CD4-positive, alpha-beta T cell (primary cell): ENCODE results near the gene MILR1. TPM values are rescaled to one million over a fixed set of nuclear protein-coding genes. Genes with fewer than 3 reads are reported as not detected.

Source experiments
- ATAC-seq: fragments of 200-7000 bp; cut with Tn5 transposase; one replicate; pipeline ENCODE4 v1.10.0; 2022; ENCODE audit warnings: mild to moderate bottlenecking; ENCODE audit not compliant: poor library complexity
- CTCF ChIA-PET: fragments of 350-600 bp; sonication (Branson Sonifier 250); formaldehyde crosslinking; loops from one replicate; lab custom pipeline; 2021; ENCODE audit warnings: antibody characterized with exemption, inconsistent platforms; lab: Charles Lee
- POLR2A ChIA-PET: fragments of 350-600 bp; sonication (Branson Sonifier 250); formaldehyde crosslinking; loops from one replicate; lab custom pipeline; 2021; ENCODE audit warnings: antibody characterized with exemption, inconsistent platforms; lab: Charles Lee
- DNase-seq, 14 experiments: peaks; one replicate each; pipeline ENCODE4 v3.0.0-alpha.2; 2013 to 2020; ENCODE audit warnings: mixed read lengths in 2 of 14
- H3K27ac ChIP-seq, 2 donors: one replicate each; pipeline versions ENCODE4 v1.5.1 to v1.7.0; 2013; ENCODE audit warnings: low read length in 2 of 2, low read depth in 1 of 2, mild to moderate bottlenecking in 1 of 2
- H3K27me3 ChIP-seq, 2 experiments: 1 replicate in 1 of 2; 2 replicates in 1 of 2; pipeline versions ENCODE4 v1.6.1 to v1.7.0; 2013; ENCODE audit warnings: low read length in 2 of 2, control low read depth in 1 of 2, mild to moderate bottlenecking in 1 of 2, moderate library complexity in 1 of 2; ENCODE audit not compliant: insufficient read depth in 2 of 2, control insufficient read depth in 1 of 2
- H3K36me3 ChIP-seq: one replicate; pipeline ENCODE4 v1.6.1; 2013; ENCODE audit warnings: low read length, control low read depth; ENCODE audit not compliant: insufficient read depth
- H3K4me1 ChIP-seq: one replicate; pipeline ENCODE4 v1.6.1; 2013; ENCODE audit warnings: low read length, control low read depth; ENCODE audit not compliant: insufficient read depth
- H3K4me3 ChIP-seq: one replicate; pipeline ENCODE4 v1.5.1; 2013; ENCODE audit warnings: mild to moderate bottlenecking, low read length, moderate library complexity
- H3K9me3 ChIP-seq, 2 experiments: 1 replicate in 1 of 2; 2 replicates in 1 of 2; pipeline versions ENCODE4 v1.6.1 to v1.7.0; 2013; ENCODE audit warnings: low read length in 2 of 2, mild to moderate bottlenecking in 2 of 2, control low read depth in 1 of 2, moderate library complexity in 1 of 2; ENCODE audit not compliant: control insufficient read depth in 1 of 2, insufficient read depth in 1 of 2
- H3K27ac Mint-ChIP-seq: one replicate; pipeline ENCODE4 v1.8.0; 2020; ENCODE audit warnings: mixed read lengths
- H3K27me3 Mint-ChIP-seq: one replicate; pipeline ENCODE4 v1.8.0; 2021; ENCODE audit warnings: mixed read lengths
- H3K36me3 Mint-ChIP-seq: one replicate; pipeline ENCODE4 v1.8.0; 2021; ENCODE audit warnings: low read depth, mixed read lengths
- H3K4me1 Mint-ChIP-seq: one replicate; pipeline ENCODE4 v1.8.0; 2021; ENCODE audit warnings: low read depth, mixed read lengths
- H3K4me3 Mint-ChIP-seq: one replicate; pipeline ENCODE4 v1.8.0; 2020; ENCODE audit warnings: mild to moderate bottlenecking, mixed read lengths
- H3K9me3 Mint-ChIP-seq: one replicate; pipeline ENCODE4 v1.8.0; 2020; ENCODE audit warnings: mixed read lengths
- intact Hi-C, 2 experiments: fragments of 100-400 bp; cut with DNase I in 1 of 2; cut with micrococcal nuclease in 1 of 2; formaldehyde crosslinking; loops; one replicate each; pipeline versions ENCODE4 v1.15.1 to v1.9.0; 2023 to 2025; cut with DNase I, micrococcal nuclease
- total RNA-seq, 174 experiments: library from RNA in 2 of 174; stranded (reverse) in 2 of 174; gene quantifications; one replicate each; pipeline ENCODE4 v1.2.3 and lab custom pipeline; 2021 to 2026
- TF ChIP-seq, protein P1 (sequence below): fragments of 200-600 bp; IDR thresholded peaks from one replicate; pipeline ENCODE4 v1.8.0; 2022; ENCODE audit warnings: antibody characterized with exemption, mild to moderate bottlenecking

The MILR1 gene
- total RNA-seq, 2 experiments from 2014 or later: 0.30 TPM; not detected in 1

DNA sequence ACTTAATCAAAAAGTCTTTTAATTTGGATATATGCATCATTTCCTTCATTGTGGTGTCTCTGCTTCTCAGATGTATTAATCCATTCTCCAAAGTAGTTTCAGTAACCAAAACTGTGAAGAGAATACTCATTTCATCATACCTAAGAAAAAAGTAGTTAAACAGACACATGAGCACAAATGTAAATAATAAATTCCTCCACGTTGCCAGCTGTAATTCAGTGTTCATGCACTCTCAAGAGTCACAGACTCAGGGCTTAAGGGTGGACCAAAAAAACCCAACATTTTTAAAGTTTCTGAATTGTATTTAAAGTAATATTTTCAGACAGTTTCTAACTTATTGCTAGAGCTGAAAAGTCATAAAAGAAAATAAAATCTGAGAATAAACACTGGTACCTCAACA is 28.9 kb downstream of the MILR1 start:
- no peaks in the 10 kb centered on the region for H3K27me3 Mint-ChIP-seq
- no peaks in the 10 kb centered on the region for H3K9me3 Mint-ChIP-seq
- Histone ChIP-seq H3K9me3 (no peaks in the 10 kb centered on the region), H3K27me3 (no peaks in the 10 kb centered on the region), H3K36me3 (peaks cover 27% of the 10 kb centered on the region), H3K4me3 (no peak overlapping the region), H3K27ac (no peak overlapping the region), H3K4me1 (no peaks in the 10 kb centered on the region)
- DNase-seq: no peak
- TF ChIP-seq, protein P1, sequence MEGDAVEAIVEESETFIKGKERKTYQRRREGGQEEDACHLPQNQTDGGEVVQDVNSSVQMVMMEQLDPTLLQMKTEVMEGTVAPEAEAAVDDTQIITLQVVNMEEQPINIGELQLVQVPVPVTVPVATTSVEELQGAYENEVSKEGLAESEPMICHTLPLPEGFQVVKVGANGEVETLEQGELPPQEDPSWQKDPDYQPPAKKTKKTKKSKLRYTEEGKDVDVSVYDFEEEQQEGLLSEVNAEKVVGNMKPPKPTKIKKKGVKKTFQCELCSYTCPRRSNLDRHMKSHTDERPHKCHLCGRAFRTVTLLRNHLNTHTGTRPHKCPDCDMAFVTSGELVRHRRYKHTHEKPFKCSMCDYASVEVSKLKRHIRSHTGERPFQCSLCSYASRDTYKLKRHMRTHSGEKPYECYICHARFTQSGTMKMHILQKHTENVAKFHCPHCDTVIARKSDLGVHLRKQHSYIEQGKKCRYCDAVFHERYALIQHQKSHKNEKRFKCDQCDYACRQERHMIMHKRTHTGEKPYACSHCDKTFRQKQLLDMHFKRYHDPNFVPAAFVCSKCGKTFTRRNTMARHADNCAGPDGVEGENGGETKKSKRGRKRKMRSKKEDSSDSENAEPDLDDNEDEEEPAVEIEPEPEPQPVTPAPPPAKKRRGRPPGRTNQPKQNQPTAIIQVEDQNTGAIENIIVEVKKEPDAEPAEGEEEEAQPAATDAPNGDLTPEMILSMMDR: no peak
- ChIA-PET POLR2A (interaction anchor here (2.1 kb wide), 1 partner anchor 29 kb away, joined by 7 read pairs; the partner anchor contains the start of genes CEP95 and DDX5), CTCF (interaction anchor here (0.8 kb wide), 1 partner anchor 57 kb away, joined by 3 read pairs; no protein-coding TSS in a partner anchor)
- intact Hi-C loops: no loop called here
- H3K36me3 Mint-ChIP-seq: peaks cover 38% of the 10 kb centered on the region
- H3K4me1 Mint-ChIP-seq: peaks cover 4% of the 10 kb centered on the region
- no peak overlapping the region for H3K4me3 Mint-ChIP-seq
- no peak for ATAC-seq
- H3K27ac Mint-ChIP-seq: no peak overlapping the region

DNA sequence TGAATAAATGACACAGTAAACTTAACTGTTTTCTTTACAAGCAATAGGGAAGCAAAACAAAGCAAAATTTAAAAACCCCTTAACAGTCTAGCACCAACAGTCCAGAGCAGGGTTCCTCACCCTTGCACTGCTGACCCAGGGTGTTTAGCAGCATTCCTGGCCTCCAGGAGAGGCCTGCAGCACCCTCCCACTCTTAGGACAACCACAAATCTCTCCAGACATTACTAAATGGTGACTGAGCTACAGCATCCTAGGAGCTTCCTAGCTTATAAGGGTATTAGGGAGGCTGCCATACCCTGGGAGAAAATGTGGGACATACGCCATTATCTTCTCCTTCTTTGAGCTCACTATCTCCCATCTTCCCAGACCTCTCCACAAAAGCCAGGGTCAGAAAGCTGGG is 32.0 kb downstream of the MILR1 start:
- Mint-ChIP-seq H3K27ac (no peak overlapping the region), H3K4me3 (no peak overlapping the region), H3K27me3 (no peaks in the 10 kb centered on the region), H3K4me1 (peaks cover 17% of the 10 kb centered on the region), H3K36me3 (peaks cover 69% of the 10 kb centered on the region), H3K9me3 (no peaks in the 10 kb centered on the region)
- ChIA-PET POLR2A (no interaction called here), CTCF (no interaction called here)
- TF ChIP-seq, protein P1: no peak
- Histone ChIP-seq H3K4me1 (peaks cover 4% of the 10 kb centered on the region), H3K4me3 (no peak overlapping the region), H3K27me3 (no peaks in the 10 kb centered on the region), H3K36me3 (peaks cover 51% of the 10 kb centered on the region), H3K27ac (no peak overlapping the region), H3K9me3 (no peaks in the 10 kb centered on the region)
- intact Hi-C loops: loop anchor here in 1 of 2 experiments (5.0 kb wide), 1 partner anchor 36 kb away; no protein-coding TSS in a partner anchor
- no peak for DNase-seq
- no peak for ATAC-seq

DNA sequence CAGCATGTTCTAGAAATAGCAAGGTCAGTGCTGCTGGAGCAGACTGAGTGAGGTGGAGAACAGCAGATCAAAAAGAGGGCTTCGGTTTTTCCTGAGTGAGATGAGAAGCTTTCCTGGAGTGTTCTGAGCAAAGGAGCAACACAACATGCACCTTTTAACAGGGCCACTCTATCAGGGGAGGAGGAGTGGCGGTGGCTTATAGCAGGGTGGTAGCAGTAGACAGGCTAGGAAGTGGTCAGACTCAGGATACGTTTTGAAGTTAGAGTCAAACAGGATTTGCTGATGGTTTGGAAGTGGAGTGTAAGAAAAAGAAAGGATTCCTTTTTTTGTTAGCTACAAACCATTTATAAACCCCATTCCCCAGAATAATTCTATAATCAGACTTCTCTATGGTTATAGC is 35.5 kb downstream of the MILR1 start:
- H3K9me3 Mint-ChIP-seq: no peaks in the 10 kb centered on the region
- TF ChIP-seq, protein P1: no peak
- peaks cover 46% of the 10 kb centered on the region for H3K36me3 ChIP-seq
- H3K27ac Mint-ChIP-seq: no peak overlapping the region
- no peak for DNase-seq
- no peaks in the 10 kb centered on the region for H3K27me3 Mint-ChIP-seq
- no peak overlapping the region for H3K4me3 Mint-ChIP-seq
- peaks cover 17% of the 10 kb centered on the region for H3K4me1 Mint-ChIP-seq
- no peaks in the 10 kb centered on the region for H3K9me3 ChIP-seq
- no peak overlapping the region for H3K4me3 ChIP-seq
- H3K36me3 Mint-ChIP-seq: peaks cover 69% of the 10 kb centered on the region
- ATAC-seq: no peak
- intact Hi-C loops: loop anchor here in 1 of 2 experiments (5.0 kb wide), 1 partner anchor 33 kb away; no protein-coding TSS in a partner anchor
- no peaks in the 10 kb centered on the region for H3K27me3 ChIP-seq
- H3K4me1 ChIP-seq: peaks cover 4% of the 10 kb centered on the region
- CTCF ChIA-PET: interaction anchor here (1.3 kb wide), 1 partner anchor 23 kb away, joined by 3 read pairs; no protein-coding TSS in a partner anchor
- no peak overlapping the region for H3K27ac ChIP-seq
- POLR2A ChIA-PET: interaction anchor here (1.8 kb wide), 1 partner anchor 22 kb away, joined by 7 read pairs; the partner anchor contains the start of genes CEP95 and DDX5
